ENCODE data around the gene CHRND.

The CHRND gene

GRCh38 chr2:232578626-232579025, 52.7 kb downstream of the CHRND start:
- Histone ChIP-seq H3K27ac (ENCODE audit: low read depth, low read length) (no peak overlapping the region), H3K4me1 (ENCODE audit: control insufficient read depth, insufficient read depth, low read length, unreplicated experiment) (no peaks in the 10 kb centered on the region), H3K36me3 (ENCODE audit: insufficient read depth, low read length) (no peaks in the 10 kb centered on the region), H3K27me3 (ENCODE audit: insufficient read depth, low read length) (no peaks in the 10 kb centered on the region), H3K79me2 (ENCODE audit: control insufficient read depth, insufficient read depth, low read length, unreplicated experiment) (no peaks in the 10 kb centered on the region), H3K4me3 (ENCODE audit: low read depth, low read length) (no peak overlapping the region), H2AFZ (ENCODE audit: low read length, unreplicated experiment) (no peak overlapping the region)

GRCh38 chr2:232580648-232580981, 54.7 kb downstream of the CHRND start:
- no peak overlapping the region for H3K27ac ChIP-seq (ENCODE audit: low read depth, low read length)
- H3K4me3 ChIP-seq (ENCODE audit: low read depth, low read length) = no peak overlapping the region

GRCh38 chr2:232581725-232582124, 55.8 kb downstream of the CHRND start:
- H3K4me3 ChIP-seq (ENCODE audit: low read depth, low read length) = no peak overlapping the region
- no peak overlapping the region for H2AFZ ChIP-seq (ENCODE audit: low read length, unreplicated experiment)
- H3K79me2 ChIP-seq (ENCODE audit: control insufficient read depth, insufficient read depth, low read length, unreplicated experiment) = no peaks in the 10 kb centered on the region
- H3K36me3 ChIP-seq (ENCODE audit: insufficient read depth, low read length) = no peaks in the 10 kb centered on the region
- H3K27ac ChIP-seq (ENCODE audit: low read depth, low read length) = no peak overlapping the region
- H3K4me1 ChIP-seq (ENCODE audit: control insufficient read depth, insufficient read depth, low read length, unreplicated experiment) = no peaks in the 10 kb centered on the region
- H3K27me3 ChIP-seq (ENCODE audit: insufficient read depth, low read length) = no peaks in the 10 kb centered on the region

More at GRCh38 chr2:232580648-232580981, 54.7 kb downstream of the CHRND start:
- no peaks in the 10 kb centered on the region for H3K36me3 ChIP-seq (ENCODE audit: insufficient read depth, low read length)
- no peaks in the 10 kb centered on the region for H3K79me2 ChIP-seq (ENCODE audit: control insufficient read depth, insufficient read depth, low read length, unreplicated experiment)
- H2AFZ ChIP-seq (ENCODE audit: low read length, unreplicated experiment) = no peak overlapping the region
- no peaks in the 10 kb centered on the region for H3K4me1 ChIP-seq (ENCODE audit: control insufficient read depth, insufficient read depth, low read length, unreplicated experiment)
- no peaks in the 10 kb centered on the region for H3K27me3 ChIP-seq (ENCODE audit: insufficient read depth, low read length)

- no peak overlapping the region for H3K4me3 ChIP-seq (ENCODE audit: low read depth, low read length)
- H3K4me1 ChIP-seq (ENCODE audit: control insufficient read depth, insufficient read depth, low read length, unreplicated experiment) = peaks cover 8% of the 10 kb centered on the region
- no peaks in the 10 kb centered on the region for H3K27me3 ChIP-seq (ENCODE audit: insufficient read depth, low read length)
- H3K79me2 ChIP-seq (ENCODE audit: control insufficient read depth, insufficient read depth, low read length, unreplicated experiment) = no peaks in the 10 kb centered on the region
- no peak overlapping the region for H3K27ac ChIP-seq (ENCODE audit: low read depth, low read length)
- no peak overlapping the region for H2AFZ ChIP-seq (ENCODE audit: low read length, unreplicated experiment)
- H3K36me3 ChIP-seq (ENCODE audit: insufficient read depth, low read length) = no peaks in the 10 kb centered on the region
Observed at GRCh38 chr2:232584238-232584637, 58.3 kb downstream of the CHRND start.
